Left lung (tissue), 10 donors: ENCODE results near the gene MAP4K1. TPM values are rescaled to one million over a fixed set of nuclear protein-coding genes. Genes with fewer than 3 reads are reported as not detected.
A peak's percentile ranks its signal among the peaks of the same experiment; 100 is the strongest.

Experiments used
- ATAC-seq: fragments of 200-7000 bp; cut with Tn5 transposase; one replicate; pipeline ENCODE4 v1.9.1; 2020; ENCODE audit warnings: moderate library complexity
- DNase-seq, 4 donors: peaks; one replicate each; pipeline ENCODE4 v3.0.0-alpha.2; 2013 to 2020
- H3K27ac ChIP-seq, 2 donors: fragments of 200-600 bp; sonication (generic) in 1 of 2; one replicate each; pipeline versions ENCODE4 v1.5.0 to v1.8.0; 2020 to 2021
- H3K27me3 ChIP-seq, 2 donors: fragments of 200-600 bp; sonication (generic) in 1 of 2; one replicate each; pipeline versions ENCODE4 v1.5.0 to v1.8.0; 2020 to 2021
- H3K36me3 ChIP-seq, 2 donors: fragments of 200-600 bp; sonication (generic) in 1 of 2; one replicate each; pipeline versions ENCODE4 v1.5.0 to v1.8.0; 2020 to 2021
- H3K4me1 ChIP-seq, 2 donors: fragments of 200-600 bp; one replicate each; pipeline ENCODE4 v1.8.0; 2021
- H3K4me3 ChIP-seq, 2 donors: fragments of 200-600 bp; sonication (generic) in 1 of 2; one replicate each; pipeline versions ENCODE4 v1.5.0 to v1.8.0; 2020 to 2021; ENCODE audit warnings: mild to moderate bottlenecking in 1 of 2
- H3K9me3 ChIP-seq, 2 donors: fragments of 200-600 bp; sonication (generic) in 1 of 2; one replicate each; pipeline versions ENCODE4 v1.5.0 to v1.8.0; 2020 to 2021
- intact Hi-C, 2 donors: fragments of 100-400 bp; cut with DNase I; formaldehyde crosslinking; loops; one replicate each; pipeline versions ENCODE4 v1.11.2 to v1.14.2; 2022
- polyA plus RNA-seq, 6 donors: library from polyadenylated mRNA; unstranded; fragments of 120-200 nt; gene quantifications; one replicate each; pipeline ENCODE4 v1.2.1, GENCODE V29; 2013; ENCODE audit not compliant: insufficient read length in 6 of 6
- total RNA-seq, 2 donors: library from RNA; stranded (reverse); fragmentation: NEBNext Ultra II Directional; extraction: Animal tissue kit (Norgen Biotek cat#: 25700); gene quantifications; one replicate each; pipeline ENCODE4 v1.2.1, GENCODE V29; 2021
- TF ChIP-seq, protein P1 (sequence below), 2 donors: fragments of 200-600 bp; sonication (generic) in 1 of 2; IDR thresholded peaks; one replicate each; pipeline versions ENCODE4 v1.5.0 to v1.8.0; 2021; ENCODE audit warnings: antibody characterized with exemption in 2 of 2
- donor health status: DM: no; HTN: yes; CAD: no.
- donor health status: DM: no; HTN: no; CAD: no.

MAP4K1 gene
- total and polyA plus RNA-seq, 8 donors = 3.1 to 10.7 (median 4.4) TPM

DNA sequence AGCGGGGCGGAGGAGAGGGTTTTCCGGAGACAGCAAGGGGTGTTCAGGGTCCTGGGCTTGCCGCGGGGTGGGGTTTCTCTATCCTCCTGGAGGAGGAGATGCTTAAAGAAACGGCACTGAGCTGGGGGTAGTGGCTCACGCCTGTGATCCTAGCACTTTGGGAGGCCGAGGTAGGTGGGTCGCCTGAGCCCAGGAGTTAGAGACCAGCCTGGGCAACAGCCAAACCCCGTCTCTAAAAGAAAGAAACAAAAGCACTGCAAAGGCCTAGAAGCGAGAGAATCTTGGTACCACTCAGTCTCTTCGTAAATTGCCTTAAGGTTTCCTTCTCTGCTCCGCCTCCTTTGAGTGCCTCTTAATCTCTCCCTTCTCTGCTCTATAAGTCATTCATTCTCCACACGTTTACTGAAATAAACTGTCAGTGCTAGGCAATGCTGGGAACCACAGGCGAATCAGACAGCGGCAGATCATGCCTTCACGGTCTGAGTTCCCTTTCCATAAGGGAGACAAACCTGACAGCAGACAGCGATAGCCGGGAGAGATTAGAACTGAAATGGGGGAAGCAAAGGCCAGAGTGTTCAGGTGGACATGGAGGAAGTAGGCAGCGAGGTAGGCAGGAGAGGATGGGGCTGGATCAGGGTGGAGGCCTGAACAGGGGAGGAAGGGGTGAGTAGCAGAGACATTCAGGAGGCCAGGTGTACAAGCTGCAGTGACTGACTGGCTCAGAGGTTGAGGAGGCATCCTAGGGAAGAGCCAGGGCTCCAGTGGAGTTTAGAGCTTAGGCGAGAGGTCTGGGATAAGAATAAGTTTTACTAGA lies 1.8 kb upstream of the MAP4K1 start:
- TF ChIP-seq, protein P1, sequence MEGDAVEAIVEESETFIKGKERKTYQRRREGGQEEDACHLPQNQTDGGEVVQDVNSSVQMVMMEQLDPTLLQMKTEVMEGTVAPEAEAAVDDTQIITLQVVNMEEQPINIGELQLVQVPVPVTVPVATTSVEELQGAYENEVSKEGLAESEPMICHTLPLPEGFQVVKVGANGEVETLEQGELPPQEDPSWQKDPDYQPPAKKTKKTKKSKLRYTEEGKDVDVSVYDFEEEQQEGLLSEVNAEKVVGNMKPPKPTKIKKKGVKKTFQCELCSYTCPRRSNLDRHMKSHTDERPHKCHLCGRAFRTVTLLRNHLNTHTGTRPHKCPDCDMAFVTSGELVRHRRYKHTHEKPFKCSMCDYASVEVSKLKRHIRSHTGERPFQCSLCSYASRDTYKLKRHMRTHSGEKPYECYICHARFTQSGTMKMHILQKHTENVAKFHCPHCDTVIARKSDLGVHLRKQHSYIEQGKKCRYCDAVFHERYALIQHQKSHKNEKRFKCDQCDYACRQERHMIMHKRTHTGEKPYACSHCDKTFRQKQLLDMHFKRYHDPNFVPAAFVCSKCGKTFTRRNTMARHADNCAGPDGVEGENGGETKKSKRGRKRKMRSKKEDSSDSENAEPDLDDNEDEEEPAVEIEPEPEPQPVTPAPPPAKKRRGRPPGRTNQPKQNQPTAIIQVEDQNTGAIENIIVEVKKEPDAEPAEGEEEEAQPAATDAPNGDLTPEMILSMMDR (IDR thresholded peaks at IDR 0.05) = peak in 1 of 2 donors; percentile 5
- intact Hi-C loops = loop anchor here in 1 of 2 donors (10.0 kb wide), 1 partner anchor 215 kb away; the partner anchor contains the start of gene FAM98C
- Histone ChIP-seq H3K27ac (peak overlapping the region; percentile 47 to 84), H3K36me3 (peaks cover 0 to 44% of the 10 kb centered on the region in 2 donors), H3K9me3 (no peaks in the 10 kb centered on the region), H3K4me3 (peak overlapping the region; percentile 75 to 90), H3K4me1 (peaks cover 9 to 28% of the 10 kb centered on the region in 2 donors), H3K27me3 (no peaks in the 10 kb centered on the region)
- ATAC-seq = no peak
- DNase-seq = no peak

DNA sequence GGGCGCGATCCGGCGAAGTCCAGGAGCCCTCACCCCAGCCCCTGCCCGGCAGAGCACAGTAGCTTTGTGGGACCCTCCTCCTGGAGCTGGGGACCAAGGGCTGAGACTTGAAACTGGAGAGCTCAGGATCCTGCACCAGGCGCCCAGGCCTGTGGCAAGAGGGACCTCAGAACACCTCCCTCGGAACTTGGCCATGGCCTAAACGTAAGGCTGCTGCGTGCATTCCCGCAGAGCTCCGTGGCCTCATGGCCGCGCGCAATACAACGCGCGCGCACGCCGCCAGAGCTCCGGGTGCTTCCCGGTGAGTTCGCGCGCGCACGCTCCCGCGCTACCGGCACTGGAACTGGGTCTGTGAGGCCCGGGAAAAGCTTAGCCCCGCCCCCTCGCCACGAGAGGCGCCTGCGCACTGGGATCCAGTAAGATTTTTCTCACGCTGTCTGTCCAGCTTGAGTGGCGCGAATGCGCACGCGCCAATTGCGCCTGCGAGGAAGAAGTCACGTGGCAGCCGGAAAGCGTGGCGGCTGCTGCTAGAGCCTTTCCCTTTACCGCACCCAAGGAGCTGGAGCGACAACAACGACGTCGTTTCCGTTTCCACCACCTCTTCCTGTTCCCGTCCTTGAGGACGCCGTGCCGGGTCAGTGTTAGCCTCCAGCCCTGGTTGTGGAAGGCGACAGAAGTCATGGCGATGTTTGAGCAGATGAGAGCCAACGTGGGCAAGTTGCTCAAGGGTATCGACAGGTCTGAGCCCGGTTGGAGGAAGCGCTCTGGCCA lies 1.0 kb upstream of the MAP4K1 start, which contains the start of gene EIF3K:
Gene EIF3K, plus strand, starts transcription at position 599 of the 771 bp plus-strand sequence. Its CDS starts 81 bp downstream, at position 680.
- Histone ChIP-seq H3K9me3 (no peaks in the 10 kb centered on the region), H3K36me3 (peaks cover 0 to 36% of the 10 kb centered on the region in 2 donors), H3K4me3 (peak within 1 kb of the TSS; percentile 75 to 90), H3K4me1 (peaks cover 9 to 28% of the 10 kb centered on the region in 2 donors), H3K27me3 (no peaks in the 10 kb centered on the region), H3K27ac (peak within 1 kb of the TSS; percentile 56 to 84)
- TF ChIP-seq, protein P1 (IDR thresholded peaks at IDR 0.05) = peak in 1 of 2 donors; percentile 7
- peak; percentile 99 to 100 (median 100) for DNase-seq
- intact Hi-C loops = loop anchor here in 1 of 2 donors (10.0 kb wide), 1 partner anchor 214 kb away; the partner anchor contains the start of gene FAM98C
- peak; percentile 95 for ATAC-seq

DNA sequence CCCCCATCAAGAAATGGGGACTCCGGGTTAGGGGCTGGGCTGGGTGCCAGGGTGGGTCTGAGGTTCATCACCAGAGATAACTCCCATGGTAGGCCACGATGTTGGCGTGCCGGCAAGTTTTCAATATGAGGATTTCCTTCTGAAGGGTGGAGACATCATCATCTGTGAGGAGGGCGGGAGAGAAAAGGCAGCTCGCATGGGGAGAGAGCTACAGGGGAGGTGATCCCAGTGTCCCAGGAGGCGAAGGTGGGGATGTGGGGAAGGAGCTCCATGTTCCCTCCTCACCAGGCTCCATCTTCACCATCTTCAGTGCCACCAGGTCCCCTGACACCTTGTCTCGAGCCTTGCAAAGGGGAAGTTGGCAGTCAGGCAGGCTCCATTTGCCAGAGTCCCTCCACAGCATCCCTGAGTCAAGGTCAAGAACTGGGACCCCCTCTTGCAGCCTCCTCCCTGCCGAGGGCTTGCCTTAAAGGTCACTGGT lies 430 bp downstream of the MAP4K1 start:
- intact Hi-C loops = loop anchor here in 1 of 2 donors (10.0 kb wide), 1 partner anchor 213 kb away; the partner anchor contains the start of gene FAM98C
- no peaks in the 10 kb centered on the region for H3K27me3 ChIP-seq
- peak overlapping the region in 1 of 2 donors; percentile 84 for H3K27ac ChIP-seq
- H3K36me3 ChIP-seq = peaks cover 0 to 22% of the 10 kb centered on the region in 2 donors
- H3K4me3 ChIP-seq = peak overlapping the region in 1 of 2 donors; percentile 75
- no peak for ATAC-seq
- H3K9me3 ChIP-seq = no peaks in the 10 kb centered on the region
- peaks cover 9 to 28% of the 10 kb centered on the region in 2 donors for H3K4me1 ChIP-seq
- no peak for DNase-seq
- TF ChIP-seq, protein P1 (IDR thresholded peaks at IDR 0.05) = no peak

DNA sequence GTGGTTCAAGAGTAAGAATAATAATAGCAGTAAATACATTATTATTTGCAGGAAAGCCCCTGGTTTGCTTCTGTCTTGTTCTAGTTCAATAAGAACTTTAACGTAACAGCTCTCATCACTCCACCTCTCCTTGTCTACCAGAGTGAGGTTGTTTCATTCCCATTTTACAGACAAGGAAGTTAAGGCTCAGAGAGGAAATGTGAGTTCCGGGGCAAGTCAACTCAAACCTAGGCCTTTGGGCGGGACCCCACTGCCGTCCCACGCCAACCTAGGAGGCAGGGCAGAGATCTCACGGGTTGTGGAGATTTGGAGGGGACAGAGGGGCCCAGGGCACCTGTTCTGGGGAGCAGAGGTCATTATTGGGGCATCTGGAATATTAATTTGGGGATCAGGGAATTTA lies 1.5 kb downstream of the MAP4K1 start:
- intact Hi-C loops = loop anchor here in 1 of 2 donors (10.0 kb wide), 1 partner anchor 211 kb away; the partner anchor contains the start of gene FAM98C
- TF ChIP-seq, protein P1 (IDR thresholded peaks at IDR 0.05) = no peak
- Histone ChIP-seq H3K27me3 (no peaks in the 10 kb centered on the region), H3K27ac (no peak overlapping the region), H3K9me3 (no peaks in the 10 kb centered on the region), H3K4me3 (peak overlapping the region in 1 of 2 donors; percentile 75), H3K4me1 (peaks cover 9 to 28% of the 10 kb centered on the region in 2 donors), H3K36me3 (peaks cover 0 to 11% of the 10 kb centered on the region in 2 donors)
- ATAC-seq = no peak
- DNase-seq = no peak
